H1 (cell line): ENCODE results near the gene MYOT. TPM values are rescaled to one million over a fixed set of nuclear protein-coding genes. Genes with fewer than 3 reads are reported as not detected.

Source experiments
- CHD7 ChIP-seq: fragments of 300-600 bp; sonication (generic); IDR thresholded peaks from 2 replicates; pipeline ENCODE4 v1.7.1; 2012; ENCODE audit warnings: low read length, moderate library complexity, mild to moderate bottlenecking, inconsistent platforms; ENCODE audit not compliant: insufficient replicate concordance
- KDM1A ChIP-seq: fragments of 200-600, 300-600 bp; sonication (generic); IDR thresholded peaks from 2 replicates; pipeline ENCODE4 v1.7.1; 2016; ENCODE audit warnings: mild to moderate bottlenecking, low read length, borderline replicate concordance
- polyA plus RNA-seq, 7 experiments: library from polyadenylated mRNA; depleted of rRNA in 3 of 7; stranded (reverse) in 5 of 7; unstranded in 2 of 7; fragments of >200 nt in 5 of 7; fragments of 200-250 nt in 2 of 7; gene quantifications; 1 replicate in 5 of 7; 2 replicates in 1 of 7; 4 replicates in 1 of 7; pipeline versions ENCODE4 v1.2.1 to v1.2.3, GENCODE V29; 2011 to 2013; ENCODE audit warnings: missing spikeins in 2 of 7, mixed read lengths in 2 of 7
- total RNA-seq: library from RNA; stranded (reverse); fragmentation: NEBNext Ultra II Directional; extraction: Animal tissue kit (Norgen Biotek cat#: 25700); gene quantifications from 2 replicates; pipeline ENCODE4 v1.2.1, GENCODE V29; 2021

The MYOT gene
- total and polyA plus RNA-seq, 2 of the 8 experiments (the other 6 are each of a cell fraction or from before 2014, with no cell fraction given): not detected

- no peak for TF ChIP-seq CHD7
- no peak for TF ChIP-seq KDM1A
- TF ChIP-seq, all 59 proteins: peak for 0
Observed at GRCh38 chr5:137876101-137876500, 8.4 kb downstream of the MYOT start (continued).
